ENCODE data around the gene HINT2.

The HINT2 gene

GRCh38 chr9:35774907-35775635 lies 39.8 kb downstream of the HINT2 start:
- TF ChIP-seq CTCF (IDR thresholded peaks at IDR 0.05) (no peak), ZFX (IDR thresholded peaks at IDR 0.05; ENCODE audit: borderline replicate concordance) (no peak)
- no peak overlapping the region for H3K27ac ChIP-seq

DNA sequence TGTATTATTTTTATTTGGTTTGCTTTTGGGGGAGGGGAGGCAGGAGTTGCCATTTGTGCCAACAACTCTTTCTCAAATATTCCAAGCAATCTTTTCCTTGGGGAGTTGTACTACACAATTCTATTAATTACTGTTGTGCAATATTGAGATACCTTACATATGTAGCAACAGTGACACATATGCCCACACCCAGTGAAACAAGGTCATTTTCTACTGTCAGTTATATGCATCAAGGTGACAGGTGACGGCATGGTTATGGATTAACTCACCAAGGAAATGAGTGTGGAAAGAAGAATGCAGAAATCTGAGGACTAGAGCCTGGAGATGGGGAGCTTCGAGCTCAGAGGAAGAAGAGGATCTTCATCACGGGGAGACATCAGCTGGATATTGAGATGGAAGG lies 42.9 kb downstream of the HINT2 start:
- H3K27ac ChIP-seq, result peak overlapping the region; percentile 85

GRCh38 chr9:35771534-35771933 lies 43.3 kb downstream of the HINT2 start:
- peak overlapping the region; percentile 85 for H3K27ac ChIP-seq
- TF ChIP-seq ZFX (IDR thresholded peaks at IDR 0.05; ENCODE audit: borderline replicate concordance) (no peak), CTCF (IDR thresholded peaks at IDR 0.05) (no peak)

More for the DNA sequence above, 42.9 kb downstream of the HINT2 start:
- no peak for TF ChIP-seq CTCF (IDR thresholded peaks at IDR 0.05)
- TF ChIP-seq ZFX (IDR thresholded peaks at IDR 0.05; ENCODE audit: borderline replicate concordance), result no peak

DNA sequence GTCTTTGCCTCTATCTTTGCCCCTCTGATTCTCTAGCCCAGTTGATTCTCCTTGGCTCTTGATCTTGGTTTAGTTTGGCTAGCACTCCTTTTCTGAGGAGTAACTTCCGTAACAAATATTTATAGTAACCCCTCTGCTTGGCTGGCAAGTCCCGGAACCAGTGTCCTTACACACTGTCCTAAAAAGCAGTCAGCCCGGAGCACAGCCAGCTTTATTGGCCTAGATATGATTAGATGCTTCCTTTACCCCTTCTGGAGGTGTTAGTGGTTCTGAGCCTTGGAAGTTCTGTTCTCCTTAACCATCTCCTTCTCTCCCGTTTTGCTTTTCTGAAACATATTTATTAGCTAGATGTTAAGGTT lies 43.8 kb downstream of the HINT2 start:
- peak overlapping the region; percentile 85 for H3K27ac ChIP-seq

DNA sequence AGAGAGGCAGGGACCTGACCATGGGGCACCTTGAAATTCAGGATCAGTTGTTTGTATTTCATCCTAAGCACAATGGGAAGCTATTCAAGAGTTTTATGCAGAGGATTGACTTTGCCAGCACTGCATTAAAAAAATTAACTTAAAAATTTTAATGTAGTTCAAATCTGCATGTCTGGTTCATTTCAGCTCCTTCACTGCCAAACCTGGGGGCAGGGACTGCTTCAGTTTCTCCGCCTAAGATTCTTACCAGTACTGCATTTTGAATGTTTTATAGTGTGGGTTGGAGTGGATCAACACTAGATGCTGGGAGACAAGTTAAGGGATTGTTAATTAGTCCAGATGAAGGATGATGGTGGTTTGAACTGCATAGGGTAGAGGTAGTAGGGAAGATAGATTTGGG lies 45.1 kb downstream of the HINT2 start:
- H3K27ac ChIP-seq, result no peak overlapping the region
- TF ChIP-seq CTCF (IDR thresholded peaks at IDR 0.05) (no peak), ZFX (IDR thresholded peaks at IDR 0.05; ENCODE audit: borderline replicate concordance) (no peak)

More for the DNA sequence above, 43.8 kb downstream of the HINT2 start:
- TF ChIP-seq CTCF (IDR thresholded peaks at IDR 0.05), result no peak
- no peak for TF ChIP-seq ZFX (IDR thresholded peaks at IDR 0.05; ENCODE audit: borderline replicate concordance)

GRCh38 chr9:35767458-35767857 lies 47.4 kb downstream of the HINT2 start:
- H3K27ac ChIP-seq, result no peak overlapping the region

More at GRCh38 chr9:35767458-35767857, 47.4 kb downstream of the HINT2 start:
- no peak for TF ChIP-seq CTCF (IDR thresholded peaks at IDR 0.05)
- TF ChIP-seq ZFX (IDR thresholded peaks at IDR 0.05; ENCODE audit: borderline replicate concordance), result no peak
